ENCODE measurements around the gene RHAG.
"Not testable (repeated sequence)": the region's sequence is repeated elsewhere in the genome, so short reads cannot be mapped to it uniquely, and the experiment has no call there.

Gene RHAG

DNA sequence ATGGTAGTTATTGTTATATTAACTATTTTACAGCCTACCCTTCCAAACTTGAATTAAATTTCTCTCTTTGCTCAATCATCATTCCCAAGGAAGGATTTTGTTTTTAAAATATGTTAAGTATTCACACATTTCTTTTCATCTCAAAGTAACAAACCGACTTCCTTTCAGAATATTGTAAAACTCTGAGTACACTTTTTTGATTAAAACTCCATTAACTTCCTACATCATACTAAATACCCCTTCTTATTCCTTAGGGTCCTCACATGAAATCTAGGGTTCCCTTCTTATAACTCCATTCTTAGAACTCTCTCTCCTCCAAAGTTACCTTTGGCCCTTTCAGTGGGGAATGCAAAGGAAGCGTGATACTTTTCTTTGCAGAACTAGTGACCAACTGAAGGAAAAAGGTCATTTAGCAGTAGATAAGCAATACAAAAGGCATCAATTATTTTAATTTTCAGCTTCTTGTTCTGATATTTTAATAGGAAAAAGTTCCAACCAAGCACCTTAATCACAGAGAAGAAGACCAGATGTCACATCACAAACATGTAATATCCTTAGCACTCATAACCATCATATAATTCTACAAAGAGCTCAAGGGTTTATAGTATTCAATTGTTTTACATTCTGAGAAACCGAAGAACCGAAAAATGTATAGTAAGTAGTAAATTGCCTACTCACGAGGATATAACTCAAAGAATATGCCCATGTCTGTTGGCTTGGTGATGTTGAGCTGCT lies 494 bp downstream of the RHAG start:
- DNase-seq (ENCODE audit: low spot score), result no peak

DNA sequence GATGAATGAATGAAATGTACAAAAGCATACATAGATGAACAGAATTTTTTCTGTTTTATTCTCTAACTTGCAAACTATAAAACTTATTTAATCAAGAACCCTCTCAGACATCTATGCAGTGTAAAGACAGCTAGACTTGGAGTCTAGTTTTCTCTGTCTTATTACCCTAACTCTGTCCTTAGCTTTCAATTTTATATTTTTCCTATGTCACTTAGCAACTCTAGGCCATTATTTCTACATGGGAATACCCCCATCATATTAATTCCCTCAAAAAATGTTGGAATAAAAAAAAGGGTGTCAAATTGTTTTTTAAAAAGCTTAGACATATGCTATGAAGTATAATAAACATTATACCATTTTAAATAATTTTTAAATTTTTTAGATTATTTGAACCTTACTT lies 1.2 kb downstream of the RHAG start:
- DNase-seq (ENCODE audit: low spot score), result no peak

DNA sequence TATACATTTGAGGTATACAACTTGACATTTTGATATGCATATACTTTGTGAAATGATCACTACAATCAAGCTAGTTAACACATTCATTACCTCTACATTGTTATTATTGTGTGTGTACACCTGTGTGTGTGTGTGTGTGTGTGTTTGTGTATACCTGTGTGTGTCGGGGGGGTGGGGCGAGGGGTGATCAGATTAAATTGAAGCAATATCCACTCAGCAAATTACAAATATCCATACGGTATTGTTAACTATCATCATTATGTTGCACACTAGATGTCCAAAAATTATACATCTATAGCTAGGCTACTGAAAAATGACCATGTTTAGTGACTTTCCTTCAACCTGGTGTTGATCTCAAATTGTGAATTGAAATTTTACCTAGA lies 1.8 kb downstream of the RHAG start:
- DNase-seq (ENCODE audit: low spot score), result no peak

DNA sequence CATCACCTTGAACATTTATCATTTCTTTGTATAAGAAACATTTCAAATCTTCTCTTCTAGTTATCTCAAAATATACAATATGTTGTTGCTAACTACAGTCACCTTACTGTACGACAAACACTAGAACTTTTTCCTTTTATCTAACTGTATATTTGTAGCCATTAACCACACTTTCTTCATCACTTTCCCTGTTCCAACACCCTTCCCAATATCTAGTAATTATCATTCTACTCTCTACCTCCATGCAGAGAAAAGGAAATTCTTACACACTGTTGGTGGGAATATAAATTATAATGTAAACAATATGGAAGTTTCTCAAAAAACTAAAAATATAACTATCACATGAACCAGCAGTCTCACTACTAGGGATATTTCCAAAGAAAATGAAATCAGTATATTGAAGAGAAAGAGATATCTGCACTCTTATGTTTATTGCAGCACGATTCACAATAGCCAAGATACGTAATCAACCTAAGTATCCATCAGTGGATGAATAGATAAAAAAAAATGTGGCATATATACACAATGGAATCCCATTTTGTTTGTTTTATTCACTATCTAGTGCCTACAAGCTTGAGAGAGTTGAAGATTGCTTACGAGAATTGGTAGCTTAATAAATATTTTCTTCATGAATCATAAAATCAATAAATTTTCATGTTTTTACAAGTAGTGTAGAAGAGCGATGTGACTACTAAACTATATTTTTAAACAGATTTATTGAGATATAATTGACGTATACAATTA lies 2.4 kb downstream of the RHAG start:
- no peak for DNase-seq (ENCODE audit: low spot score)

DNA sequence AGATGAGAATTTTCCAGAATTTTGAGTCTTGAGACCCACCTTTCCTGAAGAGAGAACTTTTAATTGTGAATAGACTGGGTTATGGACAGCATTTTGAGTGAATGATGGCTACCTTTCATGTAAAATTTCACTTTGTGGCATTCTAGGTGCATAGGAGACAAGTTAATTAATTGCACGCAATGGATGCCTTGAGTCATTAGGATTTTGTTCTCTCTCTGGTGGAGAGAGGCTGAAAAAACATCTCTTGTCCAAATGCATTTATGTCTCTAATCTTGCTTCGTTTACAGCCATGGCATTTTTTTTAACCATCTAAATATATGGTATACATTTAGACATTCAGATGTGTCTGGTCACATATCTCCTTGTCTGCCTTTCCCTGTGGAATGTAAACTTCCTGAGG lies 3.1 kb downstream of the RHAG start:
- no peak for DNase-seq (ENCODE audit: low spot score)

DNA sequence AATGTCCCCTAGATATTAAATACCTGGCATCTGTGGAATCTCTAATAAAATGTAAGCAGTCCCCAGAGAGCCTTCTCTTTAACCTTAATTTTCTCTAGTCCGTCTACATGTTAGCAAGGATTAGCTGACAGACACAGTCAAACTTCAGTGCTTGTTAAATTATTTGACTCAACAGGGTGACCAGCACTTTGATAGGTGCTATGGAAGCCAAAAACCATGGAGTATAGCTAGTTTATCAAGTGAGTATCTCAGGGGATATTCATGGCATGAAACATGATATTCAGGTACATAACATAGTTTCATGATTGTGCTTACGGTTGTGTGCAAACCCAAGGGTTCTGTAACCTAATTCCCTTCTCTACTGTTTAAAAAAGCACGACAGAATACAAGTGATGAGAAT lies 3.9 kb downstream of the RHAG start:
- no peak for DNase-seq (ENCODE audit: low spot score)

DNA sequence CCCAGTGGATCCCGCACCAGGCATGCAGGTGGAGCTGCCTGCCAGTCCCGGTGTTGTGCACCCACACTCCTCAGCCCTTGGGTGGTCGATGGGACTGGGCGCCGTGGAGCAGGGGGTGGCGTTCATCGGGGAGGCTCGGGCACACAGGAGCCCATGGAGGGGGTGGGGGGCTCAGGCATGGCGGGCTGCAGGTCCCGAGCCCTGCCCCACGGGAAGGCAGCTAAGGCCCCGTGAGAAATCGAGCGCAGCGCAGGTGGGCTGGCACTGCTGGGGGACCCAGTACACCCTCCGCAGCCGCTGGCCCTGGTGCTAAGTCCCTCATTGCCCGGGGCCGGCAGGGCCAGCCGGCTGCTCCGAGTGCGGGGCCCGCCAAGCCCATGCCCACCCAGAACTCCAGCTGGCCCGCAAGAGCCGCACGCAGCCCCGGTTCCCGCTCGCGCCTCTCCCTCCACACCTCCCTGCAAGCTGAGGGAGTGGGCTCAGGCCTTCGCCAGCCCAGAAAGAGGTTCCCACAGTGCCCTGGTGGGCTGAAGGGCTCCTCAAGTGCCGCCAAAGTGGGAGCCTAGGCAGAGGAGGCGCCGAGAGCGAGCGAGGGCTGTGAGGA lies 7.1 kb downstream of the RHAG start:
- not testable (repeated sequence) for DNase-seq (ENCODE audit: low spot score)

DNA sequence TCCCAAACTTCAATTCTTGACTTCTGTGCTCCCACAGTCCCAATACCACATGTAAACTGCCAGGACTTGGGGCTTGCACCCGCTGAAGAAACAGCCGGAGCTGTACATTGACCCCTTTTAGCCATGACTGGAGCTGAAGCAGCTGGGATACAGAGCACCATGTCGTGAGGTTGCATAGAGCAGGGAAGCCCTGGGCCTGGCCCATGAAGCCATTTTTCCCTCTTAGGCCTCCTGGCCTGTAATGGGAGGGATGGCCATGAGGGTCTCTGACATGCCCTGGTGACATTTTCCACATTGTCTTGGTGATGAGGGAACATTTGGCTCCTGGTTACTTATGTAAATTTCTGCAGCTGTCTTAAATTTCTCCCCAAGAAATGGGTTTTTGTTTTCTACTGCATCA lies 9.8 kb downstream of the RHAG start:
- no peak for DNase-seq (ENCODE audit: low spot score)

DNA sequence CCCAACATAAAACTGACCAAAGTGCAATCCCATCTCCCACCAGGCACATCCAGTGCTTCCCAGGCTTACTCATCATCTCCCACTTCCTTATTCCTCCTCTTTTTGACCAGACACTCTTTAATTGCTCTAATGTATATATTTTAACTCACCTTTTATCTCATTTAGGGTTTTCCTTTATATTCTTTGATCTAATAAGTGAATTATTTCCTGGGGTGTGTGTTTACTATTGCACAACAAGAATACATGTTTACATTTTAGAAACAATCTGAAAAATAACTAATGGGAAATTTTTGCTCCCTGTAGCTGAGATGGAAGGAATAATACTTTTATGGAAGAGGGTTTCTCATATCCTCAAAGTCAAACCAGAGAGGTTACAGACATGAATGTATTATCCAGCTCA lies 18.4 kb downstream of the RHAG start:
- DNase-seq (ENCODE audit: low spot score), result no peak

DNA sequence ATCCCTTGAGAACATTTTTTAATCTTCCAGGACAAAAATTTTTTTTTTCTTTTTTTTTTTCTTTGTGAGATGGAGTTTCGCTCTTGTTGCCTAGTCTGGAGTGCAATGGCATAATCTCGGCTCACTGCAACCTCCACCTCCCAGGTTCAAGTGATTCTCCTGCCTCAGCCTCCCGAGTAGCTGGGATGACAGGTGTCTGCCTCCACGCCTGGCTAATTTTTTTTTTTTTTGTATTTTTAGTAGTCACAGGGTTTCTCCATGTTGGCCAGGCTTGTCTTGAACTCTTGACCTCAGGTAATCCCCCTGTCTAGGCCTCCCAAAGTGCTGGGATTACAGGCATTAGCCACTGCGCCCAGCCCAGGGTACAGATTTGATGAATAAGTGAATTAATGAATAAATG lies 22.5 kb downstream of the RHAG start:
- DNase-seq (ENCODE audit: low spot score), result not testable (repeated sequence)

DNA sequence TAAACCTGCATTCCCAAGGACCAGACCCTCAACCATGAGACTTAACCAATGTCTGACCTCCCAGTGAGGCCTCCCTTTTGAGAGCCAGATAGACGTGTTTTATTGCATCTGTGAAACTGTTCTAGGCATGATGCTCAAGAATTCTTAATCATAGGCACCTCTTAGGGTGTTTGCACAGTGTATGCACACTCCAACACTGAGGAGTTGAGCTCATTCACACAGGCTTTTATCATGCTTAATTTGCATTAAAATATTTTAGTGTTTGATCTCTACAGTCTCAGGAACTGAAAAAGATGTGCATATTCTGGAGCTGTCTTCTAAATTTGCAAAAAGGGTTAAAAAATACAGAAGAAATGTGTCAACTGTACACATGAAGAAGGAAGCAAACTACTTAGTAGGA lies 27.4 kb downstream of the RHAG start:
- DNase-seq (ENCODE audit: low spot score), result no peak

DNA sequence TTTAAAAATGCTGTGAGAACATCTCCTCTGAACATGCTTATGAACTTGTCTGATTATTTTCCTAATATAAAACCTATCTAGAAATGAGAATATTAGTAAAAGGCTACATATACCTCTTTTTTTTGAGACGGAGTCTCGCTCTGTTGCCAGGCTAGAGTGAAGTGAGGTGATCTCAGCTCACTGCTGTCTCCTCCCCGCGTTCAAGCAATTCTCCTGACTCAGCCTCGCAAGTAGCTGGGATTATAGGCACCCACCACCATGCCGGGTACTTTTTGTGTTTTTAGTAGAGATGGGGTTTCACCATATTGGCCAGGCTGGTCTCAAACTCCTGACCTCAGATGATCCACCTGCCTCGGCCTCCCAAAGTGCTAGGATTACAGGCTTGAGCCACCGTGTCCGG lies 28.4 kb downstream of the RHAG start:
- not testable (repeated sequence) for DNase-seq (ENCODE audit: low spot score)

DNA sequence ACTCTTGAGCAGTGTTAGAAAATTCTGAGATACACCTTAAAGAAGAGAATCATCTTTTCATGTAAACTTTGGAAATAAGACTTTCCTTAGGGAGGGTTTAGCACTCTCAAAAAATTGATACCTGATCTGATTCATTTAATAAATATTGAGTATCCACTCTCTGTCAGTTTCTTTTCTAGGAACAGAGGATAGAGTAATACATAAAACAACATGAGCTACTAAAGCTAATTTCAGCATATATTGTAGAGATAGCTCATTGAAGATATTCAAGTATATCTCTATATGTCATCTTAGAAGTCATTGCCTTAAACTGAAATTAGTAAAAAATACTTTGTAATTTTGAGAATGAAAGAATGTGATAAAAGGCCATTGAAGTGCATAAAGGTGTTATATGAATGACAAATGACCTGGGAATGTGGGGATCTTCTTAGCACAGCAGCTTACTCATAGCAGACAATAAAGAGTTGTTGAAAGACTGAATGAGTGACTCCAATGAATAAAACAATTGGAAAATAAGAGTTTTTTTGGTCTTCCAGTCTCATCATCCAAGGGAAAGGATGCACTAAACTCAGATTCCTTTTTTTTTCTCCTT lies 29.2 kb downstream of the RHAG start:
- no peak for DNase-seq (ENCODE audit: low spot score)

DNA sequence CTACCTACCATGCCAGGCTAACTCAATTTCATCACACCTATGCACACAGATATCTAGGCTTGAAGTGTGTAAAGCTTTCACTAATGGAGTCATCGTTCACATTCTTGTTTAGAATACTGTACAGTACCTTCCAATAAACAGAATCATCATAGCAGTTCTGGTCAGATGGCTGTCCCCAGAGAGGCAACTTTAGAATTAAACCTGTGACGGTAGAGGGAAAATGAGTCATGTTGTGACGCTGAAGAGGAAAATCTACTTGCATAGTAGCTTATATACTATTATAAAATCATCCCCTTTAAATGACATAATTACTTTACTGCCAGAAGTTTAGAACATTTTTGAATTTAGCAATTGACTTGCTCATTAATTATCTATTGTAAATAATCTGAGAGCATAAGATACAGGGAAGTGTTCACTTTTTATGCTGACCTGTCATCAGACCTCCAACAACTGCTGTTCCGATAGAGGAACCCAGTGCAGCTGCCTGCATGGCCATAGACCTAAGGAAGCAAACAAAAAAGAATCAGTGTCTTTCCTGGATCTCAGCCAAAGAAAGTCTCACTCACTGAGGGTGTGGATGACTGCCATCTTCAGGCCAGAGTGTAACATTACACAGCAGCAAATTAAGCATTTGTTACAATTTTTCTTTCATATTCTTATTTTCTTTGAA lies 29.8 kb downstream of the RHAG start:
- DNase-seq (ENCODE audit: low spot score), result peak; percentile 26

DNA sequence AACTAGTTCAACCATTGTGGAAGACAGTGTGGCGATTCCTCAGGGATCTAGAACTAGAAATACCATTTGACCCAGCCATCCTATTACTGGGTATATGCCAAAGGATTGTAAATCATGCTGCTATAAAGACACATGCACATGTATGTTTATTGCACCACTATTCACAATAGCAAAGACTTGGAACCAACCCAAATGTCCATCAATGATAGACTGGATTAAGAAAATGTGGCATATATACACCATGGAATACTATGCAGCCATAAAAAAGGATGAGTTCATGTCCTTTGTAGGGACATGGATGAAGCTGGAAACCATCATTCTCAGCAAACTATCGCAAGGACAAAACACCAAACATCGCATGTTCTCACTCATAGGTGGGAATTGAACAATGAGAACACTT lies 32.6 kb downstream of the RHAG start:
- DNase-seq (ENCODE audit: low spot score), result not testable (repeated sequence)

DNA sequence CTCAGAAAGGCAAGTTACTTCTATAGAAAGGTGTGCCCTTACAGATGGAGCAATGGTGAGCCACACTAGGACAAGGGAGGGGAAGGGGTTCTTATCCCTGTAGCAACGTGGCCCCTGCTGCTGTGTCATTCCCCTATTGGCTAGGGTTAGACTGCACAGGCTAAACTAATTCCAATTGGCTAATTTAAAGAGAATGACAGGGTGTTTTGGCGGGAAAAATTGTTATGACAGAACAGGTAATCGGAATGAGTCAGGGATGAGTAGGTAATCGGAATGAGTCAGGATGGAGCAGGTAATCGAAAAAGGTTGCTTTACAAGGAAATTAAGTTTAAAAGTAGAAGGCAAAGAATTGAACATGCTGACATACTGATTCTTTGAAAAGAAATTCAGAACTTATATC lies 49.4 kb downstream of the RHAG start:
- not testable (repeated sequence) for DNase-seq (ENCODE audit: low spot score)

DNA sequence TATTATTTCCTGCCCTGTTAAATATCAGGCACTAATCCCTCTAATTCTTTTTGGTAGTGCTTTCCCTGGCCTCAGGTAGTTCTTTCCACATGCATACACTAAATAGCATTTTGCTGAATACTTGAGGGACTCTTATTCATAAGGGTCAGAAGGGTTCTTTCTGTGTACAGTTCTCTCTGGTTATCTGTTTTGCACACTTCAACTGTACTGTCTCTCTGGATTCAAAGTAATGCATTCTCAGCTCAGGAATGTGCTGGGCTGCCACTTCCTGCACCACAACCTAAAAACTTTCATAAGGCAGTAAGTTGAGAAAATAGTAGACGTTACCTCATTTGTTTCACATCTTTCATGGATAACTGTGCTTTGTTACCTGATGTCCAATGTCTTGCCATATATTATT lies 54.1 kb downstream of the RHAG start:
- DNase-seq (ENCODE audit: low spot score), result no peak

DNA sequence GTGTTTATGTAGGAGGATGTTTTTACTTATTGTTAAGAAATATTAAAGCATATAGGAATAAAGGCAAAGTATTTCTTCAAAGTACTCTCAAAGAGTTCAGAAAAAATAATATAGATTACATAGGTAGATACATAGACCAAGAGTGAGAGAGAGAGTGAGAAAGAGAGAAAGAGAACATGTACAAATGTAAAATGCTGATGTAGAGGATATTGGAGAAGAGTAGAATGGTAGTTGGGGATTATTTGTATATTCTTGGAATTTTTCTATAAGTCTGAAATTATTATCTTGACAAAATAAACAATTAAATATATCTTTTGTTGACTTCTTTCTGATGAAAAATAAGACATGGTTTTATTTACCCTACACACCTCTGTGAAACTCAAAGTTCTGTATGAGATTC lies 57.0 kb downstream of the RHAG start:
- no peak for DNase-seq (ENCODE audit: low spot score)

DNA sequence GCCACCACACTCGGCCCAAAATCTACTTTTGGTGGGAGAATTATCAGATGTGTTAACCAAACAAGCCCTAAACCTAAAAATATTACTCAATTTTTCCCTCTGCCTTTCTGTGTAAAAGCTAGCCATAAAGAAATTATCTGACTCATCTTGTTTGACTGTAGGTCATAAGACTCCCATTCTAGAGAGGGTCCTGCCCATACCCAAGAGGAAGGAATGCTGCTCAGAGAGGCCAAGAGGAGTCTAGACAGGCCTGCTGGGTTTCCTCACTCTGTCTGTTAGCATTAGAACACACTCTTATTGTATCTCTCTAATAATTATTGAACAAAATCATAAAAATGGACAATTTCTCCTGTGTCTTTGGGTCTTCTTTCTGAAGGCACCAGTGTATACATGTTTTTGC lies 60.0 kb downstream of the RHAG start:
- no peak for DNase-seq (ENCODE audit: low spot score)

DNA sequence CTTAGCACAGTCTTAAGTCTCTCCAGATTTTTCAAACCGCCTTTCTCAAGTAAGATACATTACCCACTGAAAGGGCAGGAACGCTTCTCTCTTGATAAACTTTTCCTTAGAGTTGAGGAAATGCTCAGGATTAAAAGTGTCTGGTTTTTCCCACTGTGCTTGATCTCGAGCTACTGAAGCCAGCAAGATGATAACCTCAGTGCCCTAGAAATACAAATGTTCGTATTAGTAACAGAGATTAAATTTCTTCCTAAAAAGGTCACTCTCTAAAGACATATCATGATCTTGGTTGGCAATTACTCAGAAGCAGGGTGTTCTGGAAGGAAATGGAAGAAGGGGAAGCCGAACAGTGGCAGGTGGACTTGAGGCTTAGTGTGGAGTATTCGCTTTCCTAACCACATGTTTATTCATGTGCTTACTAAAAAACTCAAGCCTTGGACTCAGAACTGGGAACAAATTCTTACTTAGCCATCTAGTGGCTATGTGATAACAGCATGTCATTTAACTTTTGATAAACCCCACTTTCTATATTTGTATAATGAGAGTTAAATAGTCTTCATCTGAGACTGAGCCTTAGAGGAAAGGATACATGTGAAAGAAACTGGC lies 66.1 kb downstream of the RHAG start:
- DNase-seq (ENCODE audit: low spot score), result no peak

DNA sequence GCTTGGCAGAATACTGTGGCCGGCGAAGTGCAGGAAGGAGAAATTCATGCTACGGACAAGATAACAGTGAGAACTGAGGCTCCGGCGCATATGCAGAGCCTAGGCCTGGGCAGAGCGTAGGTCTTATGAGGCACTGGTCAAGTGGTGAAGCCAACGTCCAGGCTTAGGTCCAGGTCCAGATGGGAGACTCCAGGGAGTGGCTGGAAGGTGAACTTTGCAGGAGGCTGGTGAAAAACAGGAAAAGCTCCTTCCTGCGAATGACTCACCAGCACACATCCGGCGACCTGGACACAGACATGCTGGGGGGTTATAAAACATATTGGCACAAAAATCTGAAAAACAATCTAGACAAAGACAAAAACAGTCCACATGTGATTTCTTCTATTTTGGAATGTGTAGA lies 70.8 kb downstream of the RHAG start:
- DNase-seq (ENCODE audit: low spot score), result no peak

DNA sequence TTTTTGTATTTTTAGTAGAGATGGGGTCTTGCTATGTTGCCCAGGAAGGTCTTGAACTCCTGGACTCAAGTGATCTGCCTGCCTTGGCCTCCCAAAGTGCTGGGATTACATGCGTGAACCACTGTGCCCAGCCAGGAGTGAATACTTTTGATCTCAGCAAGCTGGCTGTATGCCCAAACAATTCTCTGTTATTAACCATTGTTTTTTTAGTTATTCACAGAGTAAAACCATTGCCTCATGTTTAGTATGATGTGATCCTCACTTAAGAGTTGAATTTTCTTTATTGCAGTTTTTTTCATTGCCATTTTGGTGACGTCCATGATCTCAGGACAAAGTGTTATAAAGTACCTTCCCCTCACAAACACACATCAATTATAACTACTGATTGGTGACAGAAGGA lies 71.4 kb downstream of the RHAG start:
- DNase-seq (ENCODE audit: low spot score), result no peak
